D721Med (cell line): ENCODE measurements around the gene SCRN1.

Source experiments
- DNase-seq: peaks from one replicate; pipeline ENCODE4 v3.0.0; 2011; ENCODE audit warnings: low spot score; ENCODE audit not compliant: insufficient read length
- FAIRE-seq: peaks from 2 replicates; lab custom pipeline; 2011; peaks lifted over from hg19 to GRCh38; lab: Jason Lieb, UNC
- TF ChIP-seq, protein P1 (sequence below): IDR thresholded peaks from 2 replicates; pipeline ENCODE4 v1.5.1; 2012; ENCODE audit warnings: mild to moderate bottlenecking, control low read depth; ENCODE audit not compliant: insufficient read depth; ENCODE audit errors: missing control alignments

SCRN1 gene

GRCh38 chr7:29956487-29956836 lies 33.1 kb downstream of the SCRN1 start:
- no peak for DNase-seq

GRCh38 chr7:29955799-29956486 lies 33.7 kb downstream of the SCRN1 start:
- DNase-seq (no peak), FAIRE-seq (no peak)
- TF ChIP-seq, protein P1, sequence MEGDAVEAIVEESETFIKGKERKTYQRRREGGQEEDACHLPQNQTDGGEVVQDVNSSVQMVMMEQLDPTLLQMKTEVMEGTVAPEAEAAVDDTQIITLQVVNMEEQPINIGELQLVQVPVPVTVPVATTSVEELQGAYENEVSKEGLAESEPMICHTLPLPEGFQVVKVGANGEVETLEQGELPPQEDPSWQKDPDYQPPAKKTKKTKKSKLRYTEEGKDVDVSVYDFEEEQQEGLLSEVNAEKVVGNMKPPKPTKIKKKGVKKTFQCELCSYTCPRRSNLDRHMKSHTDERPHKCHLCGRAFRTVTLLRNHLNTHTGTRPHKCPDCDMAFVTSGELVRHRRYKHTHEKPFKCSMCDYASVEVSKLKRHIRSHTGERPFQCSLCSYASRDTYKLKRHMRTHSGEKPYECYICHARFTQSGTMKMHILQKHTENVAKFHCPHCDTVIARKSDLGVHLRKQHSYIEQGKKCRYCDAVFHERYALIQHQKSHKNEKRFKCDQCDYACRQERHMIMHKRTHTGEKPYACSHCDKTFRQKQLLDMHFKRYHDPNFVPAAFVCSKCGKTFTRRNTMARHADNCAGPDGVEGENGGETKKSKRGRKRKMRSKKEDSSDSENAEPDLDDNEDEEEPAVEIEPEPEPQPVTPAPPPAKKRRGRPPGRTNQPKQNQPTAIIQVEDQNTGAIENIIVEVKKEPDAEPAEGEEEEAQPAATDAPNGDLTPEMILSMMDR, result no peak

More at GRCh38 chr7:29956487-29956836, 33.1 kb downstream of the SCRN1 start:
- TF ChIP-seq, protein P1, result no peak
- no peak for FAIRE-seq

GRCh38 chr7:29955075-29955792 lies 34.4 kb downstream of the SCRN1 start:
- no peak for DNase-seq
- no peak for FAIRE-seq
- TF ChIP-seq, protein P1, result no peak

DNA sequence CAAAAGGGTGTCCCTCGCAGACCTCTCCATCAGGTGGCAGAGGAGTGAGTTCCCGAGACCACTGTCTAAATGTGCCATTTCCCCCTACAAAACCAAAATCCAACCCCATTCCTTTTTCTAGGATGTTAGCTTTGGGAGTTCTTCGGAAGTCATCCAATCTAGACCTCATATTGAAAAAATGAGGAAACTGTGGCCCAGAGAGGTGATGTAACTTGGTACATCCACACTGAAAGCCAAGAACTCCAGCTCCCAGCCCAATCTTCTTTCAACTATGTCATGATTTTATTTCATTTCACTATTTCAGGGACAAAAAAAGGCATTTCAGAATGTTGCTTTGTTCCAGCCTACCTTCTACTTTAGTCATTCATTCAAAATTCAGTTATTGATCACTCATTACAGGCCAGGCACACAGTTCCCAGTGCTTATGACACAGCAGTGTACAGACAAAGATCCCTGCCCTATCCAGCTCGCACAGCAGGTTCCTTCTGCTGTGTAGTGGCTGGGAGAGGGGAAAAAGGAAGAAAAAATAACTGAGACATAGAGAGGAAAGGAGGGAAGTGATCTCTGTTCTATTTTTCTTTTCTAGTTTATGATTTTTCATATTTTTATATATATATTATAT lies 35.8 kb downstream of the SCRN1 start:
- TF ChIP-seq, protein P1, result no peak
- DNase-seq (no peak), FAIRE-seq (no peak)

DNA sequence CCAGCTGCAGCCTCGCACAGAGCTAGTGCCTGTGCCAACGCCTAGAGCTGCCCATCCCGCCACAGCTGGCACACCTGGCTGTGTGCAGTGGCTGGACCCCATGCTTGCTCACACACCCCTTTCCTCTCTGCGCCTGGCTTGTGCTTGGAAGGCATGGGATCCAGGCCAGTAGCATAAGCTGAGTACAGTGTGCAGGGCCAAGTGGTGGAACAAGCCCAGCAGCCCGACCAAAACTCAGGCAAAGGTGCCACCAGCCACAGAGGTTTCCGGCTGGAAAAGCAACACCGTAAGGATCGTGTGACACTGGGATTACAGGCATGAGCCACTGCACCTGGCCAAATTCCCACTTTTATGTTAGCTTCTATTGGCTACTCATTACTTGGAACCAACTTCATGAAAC lies 38.4 kb downstream of the SCRN1 start:
- DNase-seq (no peak), FAIRE-seq (no peak)
- TF ChIP-seq, protein P1, result no peak

- TF ChIP-seq, protein P1, result no peak
- DNase-seq (no peak), FAIRE-seq (no peak)
Observed at GRCh38 chr7:29950480-29950879, 39.1 kb downstream of the SCRN1 start.
